Trophoblast cell (in vitro differentiated cells and primary cell): Measurements from ENCODE around the gene TNFRSF4.
A peak's percentile ranks its signal among the peaks of the same experiment; 100 is the strongest.

Source experiments
- DNase-seq, 2 donors: peaks; one replicate each; pipeline ENCODE4 v3.0.0-alpha.2; 2016
- H2AFZ ChIP-seq: 2 replicates; pipeline ENCODE4 v1.6.1; 2013; ENCODE audit warnings: low read length, moderate library complexity, mild to moderate bottlenecking; ENCODE audit not compliant: insufficient read depth, poor library complexity
- H2AK5ac ChIP-seq: 2 replicates; pipeline ENCODE4 v1.6.1; 2013; ENCODE audit warnings: mild to moderate bottlenecking, low read length
- H2BK120ac ChIP-seq: 2 replicates; pipeline ENCODE4 v1.6.1; 2013; ENCODE audit warnings: low read length, mild to moderate bottlenecking, moderate library complexity; ENCODE audit not compliant: insufficient read depth, poor library complexity
- H2BK12ac ChIP-seq: 2 replicates; pipeline ENCODE4 v1.6.1; 2013; ENCODE audit warnings: mild to moderate bottlenecking, low read length, moderate library complexity
- H2BK5ac ChIP-seq: 2 replicates; pipeline ENCODE4 v1.6.1; 2013; ENCODE audit warnings: low read length, low read depth, moderate library complexity, mild to moderate bottlenecking; ENCODE audit not compliant: poor library complexity
- H3K14ac ChIP-seq: 2 replicates; pipeline ENCODE4 v1.6.1; 2013; ENCODE audit warnings: mild to moderate bottlenecking, low read length
- H3K18ac ChIP-seq: 2 replicates; pipeline ENCODE4 v1.6.1; 2013; ENCODE audit warnings: mild to moderate bottlenecking, low read length
- H3K23ac ChIP-seq: 2 replicates; pipeline ENCODE4 v1.6.1; 2013; ENCODE audit warnings: low read length
- H3K27ac ChIP-seq: 2 replicates; pipeline ENCODE4 v1.5.1; 2013; ENCODE audit warnings: low read depth, mild to moderate bottlenecking, inconsistent platforms, low read length, moderate library complexity
- H3K27me3 ChIP-seq: 2 replicates; pipeline ENCODE4 v1.6.1; 2013; ENCODE audit warnings: inconsistent platforms, mild to moderate bottlenecking, low read length, moderate library complexity; ENCODE audit not compliant: insufficient read depth
- H3K36me3 ChIP-seq, 2 experiments: 1 replicate in 1 of 2; 2 replicates in 1 of 2; pipeline ENCODE4 v1.6.1; 2013; ENCODE audit warnings: low read length in 2 of 2, mild to moderate bottlenecking in 2 of 2, moderate library complexity in 1 of 2; ENCODE audit not compliant: insufficient read depth in 2 of 2, control insufficient read depth in 1 of 2
- H3K4ac ChIP-seq: 2 replicates; pipeline ENCODE4 v1.6.1; 2013; ENCODE audit warnings: low read depth, mild to moderate bottlenecking, low read length, moderate library complexity
- H3K4me1 ChIP-seq, 2 experiments: 1 replicate in 1 of 2; 2 replicates in 1 of 2; pipeline ENCODE4 v1.6.1; 2013; ENCODE audit warnings: low read length in 2 of 2, mild to moderate bottlenecking in 2 of 2, moderate library complexity in 1 of 2; ENCODE audit not compliant: insufficient read depth in 2 of 2, control insufficient read depth in 1 of 2
- H3K4me2 ChIP-seq: 2 replicates; pipeline ENCODE4 v1.6.1; 2013; ENCODE audit warnings: inconsistent platforms, mild to moderate bottlenecking, low read length, moderate library complexity
- H3K4me3 ChIP-seq: 2 replicates; pipeline ENCODE4 v1.5.1; 2013; ENCODE audit warnings: mild to moderate bottlenecking, low read depth, low read length, inconsistent platforms
- H3K79me1 ChIP-seq: one replicate; pipeline ENCODE4 v1.6.1; 2013; ENCODE audit warnings: low read length
- H3K79me2 ChIP-seq: 2 replicates; pipeline ENCODE4 v1.6.1; 2013; ENCODE audit warnings: low read length, mild to moderate bottlenecking; ENCODE audit not compliant: control insufficient read depth, insufficient read depth, poor library complexity
- H3K9ac ChIP-seq: 2 replicates; pipeline ENCODE4 v1.6.1; 2013; ENCODE audit warnings: mild to moderate bottlenecking, low read length
- H3K9me3 ChIP-seq: 2 replicates; pipeline ENCODE4 v1.6.1; 2013; ENCODE audit warnings: low read depth, mild to moderate bottlenecking, control low read depth, inconsistent platforms, low read length; ENCODE audit not compliant: insufficient read depth
- H4K12ac ChIP-seq: 2 replicates; pipeline ENCODE4 v1.6.1; 2013; ENCODE audit warnings: low read depth, mild to moderate bottlenecking, low read length, moderate library complexity
- H4K8ac ChIP-seq: 2 replicates; pipeline ENCODE4 v1.6.1; 2013; ENCODE audit warnings: low read depth, mild to moderate bottlenecking, low read length, moderate library complexity
- H4K91ac ChIP-seq: one replicate; pipeline ENCODE4 v1.6.1; 2013; ENCODE audit warnings: low read depth, mild to moderate bottlenecking, low read length, moderate library complexity
- WGBS: extraction: QIAGEN DNeasy Blood & Tissue Kit; methylation state at CpG from one replicate; pipeline ENCODE4 v1.1.7; 2013; ENCODE audit warnings: missing lambda C conversion rate; ENCODE audit not compliant: insufficient read length, insufficient coverage; ENCODE audit errors: extremely low coverage; 5-methylcytosine and 5-hydroxymethylcytosine counted together

TNFRSF4 gene

GRCh38 chr1:1228596-1229321, 14.8 kb upstream of the TNFRSF4 start:
- no peak overlapping the region for H3K9ac ChIP-seq
- H3K23ac ChIP-seq: no peak overlapping the region
- peaks cover 10% of the 10 kb centered on the region for H3K79me1 ChIP-seq
- H3K4me1 ChIP-seq: peaks cover 16% of the 10 kb centered on the region in 2 experiments
- no peak overlapping the region for H3K4me2 ChIP-seq
- no peaks in the 10 kb centered on the region for H3K27me3 ChIP-seq
- peaks cover 14% of the 10 kb centered on the region for H3K79me2 ChIP-seq
- H2BK5ac ChIP-seq: no peak overlapping the region
- no peak overlapping the region for H3K4me3 ChIP-seq
- WGBS: no CpG with 5 or more reads among the region's 28 CpGs
- H4K12ac ChIP-seq: no peak overlapping the region
- H3K36me3 ChIP-seq: peaks cover 49 to 56% of the 10 kb centered on the region in 2 experiments
- H3K14ac ChIP-seq: no peak overlapping the region
- no peak overlapping the region for H2AFZ ChIP-seq
- no peak overlapping the region for H3K4ac ChIP-seq
- no peak overlapping the region for H4K8ac ChIP-seq
- H2BK120ac ChIP-seq: no peak overlapping the region
- no peak overlapping the region for H3K18ac ChIP-seq
- H3K27ac ChIP-seq: no peak overlapping the region
- peaks cover 14% of the 10 kb centered on the region for H3K9me3 ChIP-seq
- no peak overlapping the region for H4K91ac ChIP-seq
- no peak for DNase-seq
- H2BK12ac ChIP-seq: no peak overlapping the region
- no peak overlapping the region for H2AK5ac ChIP-seq

- no peak overlapping the region for H4K12ac ChIP-seq
- no peak overlapping the region for H3K23ac ChIP-seq
- WGBS: no CpG with 5 or more reads among the region's 30 CpGs
Observed at GRCh38 chr1:1228187-1228586, 14.2 kb upstream of the TNFRSF4 start.

GRCh38 chr1:1227386-1227785, 13.4 kb upstream of the TNFRSF4 start:
- Histone ChIP-seq H3K4me1 (peaks cover 6 to 7% of the 10 kb centered on the region in 2 experiments), H3K36me3 (peaks cover 54 to 66% of the 10 kb centered on the region in 2 experiments), H2AK5ac (no peak overlapping the region), H4K12ac (no peak overlapping the region), H3K4me3 (no peak overlapping the region), H3K4ac (no peak overlapping the region), H3K27me3 (no peaks in the 10 kb centered on the region), H2BK5ac (no peak overlapping the region), H3K18ac (no peak overlapping the region), H2BK12ac (no peak overlapping the region), H3K23ac (no peak overlapping the region), H4K8ac (no peak overlapping the region), H3K79me2 (peaks cover 8% of the 10 kb centered on the region), H4K91ac (no peak overlapping the region), H3K9me3 (peaks cover 6% of the 10 kb centered on the region), H3K14ac (no peak overlapping the region), H2BK120ac (no peak overlapping the region), H3K9ac (no peak overlapping the region), H3K4me2 (no peak overlapping the region), H2AFZ (no peak overlapping the region), H3K79me1 (peaks cover 8% of the 10 kb centered on the region), H3K27ac (no peak overlapping the region)
- no CpG with 5 or more reads among the region's 25 CpGs for WGBS
- no peak for DNase-seq

More at GRCh38 chr1:1228187-1228586, 14.2 kb upstream of the TNFRSF4 start:
- Histone ChIP-seq H3K36me3 (peaks cover 50 to 61% of the 10 kb centered on the region in 2 experiments), H3K79me1 (peaks cover 10% of the 10 kb centered on the region), H4K91ac (no peak overlapping the region), H3K14ac (no peak overlapping the region), H2AFZ (no peak overlapping the region), H2BK12ac (no peak overlapping the region), H3K79me2 (peaks cover 14% of the 10 kb centered on the region), H3K4me2 (no peak overlapping the region), H4K8ac (no peak overlapping the region), H3K18ac (no peak overlapping the region), H2BK120ac (no peak overlapping the region), H2AK5ac (no peak overlapping the region), H3K9ac (no peak overlapping the region), H3K27ac (no peak overlapping the region), H3K9me3 (peaks cover 12% of the 10 kb centered on the region), H2BK5ac (no peak overlapping the region), H3K4me1 (peaks cover 14 to 15% of the 10 kb centered on the region in 2 experiments), H3K4ac (no peak overlapping the region), H3K4me3 (no peak overlapping the region), H3K27me3 (no peaks in the 10 kb centered on the region)
- no peak for DNase-seq

GRCh38 chr1:1226566-1227362, 12.8 kb upstream of the TNFRSF4 start:
- H2AFZ ChIP-seq: no peak overlapping the region
- H3K79me2 ChIP-seq: peaks cover 8% of the 10 kb centered on the region
- no peak overlapping the region for H3K4me2 ChIP-seq
- no peak overlapping the region for H4K8ac ChIP-seq
- H3K4me3 ChIP-seq: peak overlapping the region; percentile 36
- no peak overlapping the region for H3K9ac ChIP-seq
- H3K23ac ChIP-seq: no peak overlapping the region
- peaks cover 60 to 72% of the 10 kb centered on the region in 2 experiments for H3K36me3 ChIP-seq
- H3K4ac ChIP-seq: no peak overlapping the region
- H2BK12ac ChIP-seq: no peak overlapping the region
- no CpG with 5 or more reads among the region's 44 CpGs for WGBS
- peaks cover 6% of the 10 kb centered on the region for H3K9me3 ChIP-seq
- no peak overlapping the region for H2BK5ac ChIP-seq
- no peak overlapping the region for H3K14ac ChIP-seq
- H3K27me3 ChIP-seq: no peaks in the 10 kb centered on the region
- H2BK120ac ChIP-seq: no peak overlapping the region
- H3K27ac ChIP-seq: no peak overlapping the region
- no peak overlapping the region for H4K91ac ChIP-seq
- no peak overlapping the region for H4K12ac ChIP-seq
- H3K79me1 ChIP-seq: peaks cover 7% of the 10 kb centered on the region
- no peak for DNase-seq
- no peak overlapping the region for H3K18ac ChIP-seq
- H2AK5ac ChIP-seq: no peak overlapping the region
- H3K4me1 ChIP-seq: peaks cover 5 to 6% of the 10 kb centered on the region in 2 experiments
